Measurements from ENCODE around the gene TRIM46.

DNA sequence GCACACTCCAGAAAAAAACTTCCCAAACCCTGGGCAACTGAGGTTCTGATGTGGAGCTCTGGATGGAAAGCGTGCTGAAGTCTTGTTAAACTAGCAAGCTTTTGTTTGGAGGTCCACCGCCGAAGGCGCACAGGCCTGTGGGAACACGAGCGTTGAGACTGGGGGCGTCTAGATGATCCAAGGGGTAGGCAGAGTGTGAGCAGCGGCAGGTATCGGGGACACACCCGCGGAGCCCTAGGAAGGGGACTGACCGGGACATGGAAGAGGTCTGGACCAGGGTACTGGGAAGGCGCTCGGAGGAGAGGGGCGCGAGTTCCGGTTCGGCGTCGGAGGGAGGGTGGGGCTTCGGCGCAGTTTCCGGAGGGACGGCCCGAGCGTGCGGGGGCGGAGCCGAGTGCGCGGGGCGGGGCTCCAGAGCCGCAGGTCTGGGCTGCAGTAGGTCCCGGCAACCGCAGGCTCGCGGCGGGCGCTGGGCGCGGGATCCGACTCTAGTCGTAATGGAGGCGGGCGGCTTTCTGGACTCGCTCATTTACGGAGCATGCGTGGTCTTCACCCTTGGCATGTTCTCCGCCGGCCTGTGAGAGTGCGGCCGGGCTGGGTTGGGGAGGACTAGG, 38.1 kb upstream of the TRIM46 start, which contains the start of gene SLC50A1:
- TF ChIP-seq CTCF (IDR thresholded peaks at IDR 0.05; ENCODE audit: insufficient read depth, low read length), result no peak
- peak; percentile 82 for TF ChIP-seq POLR2AphosphoS5 (IDR thresholded peaks at IDR 0.05; ENCODE audit: low read depth)
- TF ChIP-seq, protein P1, sequence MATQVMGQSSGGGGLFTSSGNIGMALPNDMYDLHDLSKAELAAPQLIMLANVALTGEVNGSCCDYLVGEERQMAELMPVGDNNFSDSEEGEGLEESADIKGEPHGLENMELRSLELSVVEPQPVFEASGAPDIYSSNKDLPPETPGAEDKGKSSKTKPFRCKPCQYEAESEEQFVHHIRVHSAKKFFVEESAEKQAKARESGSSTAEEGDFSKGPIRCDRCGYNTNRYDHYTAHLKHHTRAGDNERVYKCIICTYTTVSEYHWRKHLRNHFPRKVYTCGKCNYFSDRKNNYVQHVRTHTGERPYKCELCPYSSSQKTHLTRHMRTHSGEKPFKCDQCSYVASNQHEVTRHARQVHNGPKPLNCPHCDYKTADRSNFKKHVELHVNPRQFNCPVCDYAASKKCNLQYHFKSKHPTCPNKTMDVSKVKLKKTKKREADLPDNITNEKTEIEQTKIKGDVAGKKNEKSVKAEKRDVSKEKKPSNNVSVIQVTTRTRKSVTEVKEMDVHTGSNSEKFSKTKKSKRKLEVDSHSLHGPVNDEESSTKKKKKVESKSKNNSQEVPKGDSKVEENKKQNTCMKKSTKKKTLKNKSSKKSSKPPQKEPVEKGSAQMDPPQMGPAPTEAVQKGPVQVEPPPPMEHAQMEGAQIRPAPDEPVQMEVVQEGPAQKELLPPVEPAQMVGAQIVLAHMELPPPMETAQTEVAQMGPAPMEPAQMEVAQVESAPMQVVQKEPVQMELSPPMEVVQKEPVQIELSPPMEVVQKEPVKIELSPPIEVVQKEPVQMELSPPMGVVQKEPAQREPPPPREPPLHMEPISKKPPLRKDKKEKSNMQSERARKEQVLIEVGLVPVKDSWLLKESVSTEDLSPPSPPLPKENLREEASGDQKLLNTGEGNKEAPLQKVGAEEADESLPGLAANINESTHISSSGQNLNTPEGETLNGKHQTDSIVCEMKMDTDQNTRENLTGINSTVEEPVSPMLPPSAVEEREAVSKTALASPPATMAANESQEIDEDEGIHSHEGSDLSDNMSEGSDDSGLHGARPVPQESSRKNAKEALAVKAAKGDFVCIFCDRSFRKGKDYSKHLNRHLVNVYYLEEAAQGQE (IDR thresholded peaks at IDR 0.05; ENCODE audit: insufficient replicate concordance, low read depth), result no peak
- peak; percentile 78 for TF ChIP-seq GABPA (IDR thresholded peaks at IDR 0.05; ENCODE audit: low read depth)
- TF ChIP-seq SPI1 (IDR thresholded peaks at IDR 0.05; ENCODE audit: borderline replicate concordance, low read depth), result no peak
